Activated CD8-positive, alpha-beta T cell treated with anti-CD3 and anti-CD28 coated beads for 36 hours (primary cell): Measurements from ENCODE around the gene STAG1. TPM values are rescaled to one million over a fixed set of nuclear protein-coding genes. Genes with fewer than 3 reads are reported as not detected.

Experiments
- ATAC-seq: fragments of 200-7000 bp; cut with Tn5 transposase; one replicate; pipeline ENCODE4 v1.10.0; 2021; ENCODE audit warnings: mild to moderate bottlenecking, moderate library complexity
- CTCF ChIA-PET: fragments of 350-600 bp; sonication (Branson Sonifier 250); formaldehyde crosslinking; loops from one replicate; lab custom pipeline; 2021; ENCODE audit warnings: antibody characterized with exemption; lab: Charles Lee
- POLR2A ChIA-PET: fragments of 350-600 bp; sonication (Branson Sonifier 250); formaldehyde crosslinking; loops from one replicate; lab custom pipeline; 2021; ENCODE audit warnings: antibody characterized with exemption; lab: Charles Lee
- DNase-seq: peaks from one replicate; pipeline ENCODE4 v3.0.0-alpha.2; 2020
- H3K27ac Mint-ChIP-seq: one replicate; pipeline ENCODE4 v1.8.0; 2021; ENCODE audit warnings: mild to moderate bottlenecking, mixed read lengths
- H3K27me3 Mint-ChIP-seq: one replicate; pipeline ENCODE4 v1.8.0; 2021; ENCODE audit warnings: mixed read lengths
- H3K36me3 Mint-ChIP-seq: one replicate; pipeline ENCODE4 v1.8.0; 2021; ENCODE audit warnings: low read depth, mixed read lengths
- H3K4me1 Mint-ChIP-seq: one replicate; pipeline ENCODE4 v1.8.0; 2021; ENCODE audit warnings: low read depth, mixed read lengths
- H3K4me3 Mint-ChIP-seq: one replicate; pipeline ENCODE4 v1.8.0; 2021; ENCODE audit warnings: mild to moderate bottlenecking, moderate library complexity, mixed read lengths
- H3K9me3 Mint-ChIP-seq: one replicate; pipeline ENCODE4 v1.8.0; 2021; ENCODE audit warnings: mixed read lengths
- CTCF ChIP-seq: fragments of 200-600 bp; IDR thresholded peaks from one replicate; pipeline ENCODE4 v1.8.0; 2022; ENCODE audit warnings: antibody characterized with exemption, mild to moderate bottlenecking
- intact Hi-C: fragments of 100-400 bp; cut with micrococcal nuclease; formaldehyde crosslinking; loops from one replicate; pipeline ENCODE4 v1.10.0; 2022
- total RNA-seq, 2 experiments: library from RNA; stranded (reverse); gene quantifications; one replicate each; pipeline ENCODE4 v1.2.3, GENCODE V29; 2021

Gene STAG1
- total RNA-seq, 2 experiments from 2014 or later, result 32.5 to 32.8 TPM

GRCh38 chr3:136544532-136544931, 207.6 kb downstream of the STAG1 start:
- TF ChIP-seq CTCF, result no peak
- intact Hi-C loops, result no loop called here
- Mint-ChIP-seq H3K9me3 (no peaks in the 10 kb centered on the region), H3K36me3 (peaks cover 7% of the 10 kb centered on the region), H3K4me1 (peaks cover 17% of the 10 kb centered on the region), H3K27ac (no peak overlapping the region), H3K27me3 (no peaks in the 10 kb centered on the region), H3K4me3 (no peak overlapping the region)
- ATAC-seq (no peak), DNase-seq (no peak)
- POLR2A ChIA-PET, result interaction anchor here (0.6 to 1.0 kb wide), 2 partner anchors 126 to 209 kb away, joined by 3 to 5 read pairs; no protein-coding TSS in a partner anchor
- CTCF ChIA-PET, result interaction anchor here (1.0 to 1.6 kb wide), 2 partner anchors 208 to 469 kb away, joined by 3 read pairs; partner anchors contain the start of gene STAG1

DNA sequence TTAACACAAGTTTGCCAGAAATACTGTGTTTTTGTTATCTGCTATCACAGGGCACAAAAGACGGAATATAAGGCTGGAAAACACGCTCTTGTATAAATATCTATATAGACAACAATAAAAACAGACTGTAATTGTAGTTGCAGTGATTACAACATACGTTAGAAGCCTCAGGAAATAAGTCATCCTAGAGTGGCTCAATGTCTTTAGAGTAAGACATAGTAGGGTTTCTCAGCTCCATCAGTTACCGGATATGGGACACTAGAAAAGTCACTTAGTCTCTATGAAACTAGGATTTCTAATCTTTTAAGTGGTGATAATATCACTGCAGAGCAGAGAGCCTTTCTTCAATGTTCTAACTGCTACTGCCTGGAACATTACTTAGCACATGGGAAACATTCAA, 208.8 kb downstream of the STAG1 start:
- H3K27ac Mint-ChIP-seq, result no peak overlapping the region

DNA sequence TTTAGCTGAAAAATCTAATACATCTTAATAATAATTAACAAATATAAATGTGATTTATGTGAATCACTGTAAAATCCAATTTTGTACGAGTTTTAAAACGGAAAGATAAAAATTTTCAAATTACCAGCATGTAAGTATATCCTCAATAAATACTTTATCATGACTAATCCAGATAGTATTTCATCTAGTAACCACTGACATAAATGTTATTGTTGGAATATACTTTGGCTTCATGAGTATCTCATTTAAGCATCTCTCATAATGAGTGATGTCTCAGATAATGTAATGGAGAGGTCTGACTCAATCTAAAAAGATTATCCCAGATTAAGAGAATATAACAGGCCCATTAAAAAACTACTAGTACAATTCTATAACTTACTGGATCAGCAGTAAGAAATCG, 216.3 kb downstream of the STAG1 start:
- no peak for ATAC-seq
- DNase-seq, result no peak
- no peaks in the 10 kb centered on the region for H3K4me1 Mint-ChIP-seq
- ChIA-PET POLR2A (no interaction called here), CTCF (no interaction called here)
- no peak overlapping the region for H3K27ac Mint-ChIP-seq
- TF ChIP-seq CTCF, result no peak
- no peak overlapping the region for H3K4me3 Mint-ChIP-seq
- peaks cover 10% of the 10 kb centered on the region for H3K9me3 Mint-ChIP-seq
- intact Hi-C loops, result no loop called here
- no peaks in the 10 kb centered on the region for H3K27me3 Mint-ChIP-seq
- H3K36me3 Mint-ChIP-seq, result peaks cover 30% of the 10 kb centered on the region

More for the DNA sequence above, 208.8 kb downstream of the STAG1 start:
- no peak for ATAC-seq
- Mint-ChIP-seq H3K4me3 (no peak overlapping the region), H3K36me3 (no peaks in the 10 kb centered on the region), H3K9me3 (no peaks in the 10 kb centered on the region), H3K4me1 (peaks cover 17% of the 10 kb centered on the region), H3K27me3 (no peaks in the 10 kb centered on the region)
- intact Hi-C loops, result no loop called here
- ChIA-PET POLR2A (no interaction called here), CTCF (interaction anchor here (1.2 kb wide), 1 partner anchor 209 kb away, joined by 3 read pairs; the partner anchor contains the start of gene STAG1)
- DNase-seq, result no peak
- no peak for TF ChIP-seq CTCF

DNA sequence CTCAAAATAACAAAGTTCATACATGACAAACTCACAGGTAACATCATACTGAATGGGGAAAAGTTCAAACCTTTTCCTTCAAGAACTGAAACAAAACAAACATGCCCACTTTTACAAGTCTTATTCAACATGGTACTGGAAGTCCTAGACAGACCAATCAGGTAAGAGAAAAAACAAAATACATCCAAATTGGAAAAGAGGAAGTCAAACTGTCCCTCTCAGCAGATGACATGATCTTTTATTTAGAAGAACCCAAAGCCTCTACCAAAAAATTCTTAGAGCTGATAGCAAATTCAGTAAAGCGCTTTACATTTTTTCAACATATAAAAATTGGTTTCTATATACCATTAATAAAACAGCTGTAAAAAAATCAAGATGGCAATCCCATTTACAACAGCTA, 219.4 kb downstream of the STAG1 start:
- Mint-ChIP-seq H3K27ac (no peak overlapping the region), H3K27me3 (no peaks in the 10 kb centered on the region), H3K36me3 (peaks cover 45% of the 10 kb centered on the region), H3K4me1 (peaks cover 2% of the 10 kb centered on the region), H3K9me3 (peaks cover 19% of the 10 kb centered on the region), H3K4me3 (no peak overlapping the region)
- DNase-seq, result no peak
- no peak for ATAC-seq
- intact Hi-C loops, result no loop called here
- POLR2A ChIA-PET, result interaction anchor here (0.7 to 0.8 kb wide), 2 partner anchors 252 to 369 kb away, joined by 3 read pairs; no protein-coding TSS in a partner anchor
- CTCF ChIA-PET, result interaction anchor here (1.3 kb wide), 1 partner anchor 30 kb away, joined by 3 read pairs; no protein-coding TSS in a partner anchor
- TF ChIP-seq CTCF, result no peak

DNA sequence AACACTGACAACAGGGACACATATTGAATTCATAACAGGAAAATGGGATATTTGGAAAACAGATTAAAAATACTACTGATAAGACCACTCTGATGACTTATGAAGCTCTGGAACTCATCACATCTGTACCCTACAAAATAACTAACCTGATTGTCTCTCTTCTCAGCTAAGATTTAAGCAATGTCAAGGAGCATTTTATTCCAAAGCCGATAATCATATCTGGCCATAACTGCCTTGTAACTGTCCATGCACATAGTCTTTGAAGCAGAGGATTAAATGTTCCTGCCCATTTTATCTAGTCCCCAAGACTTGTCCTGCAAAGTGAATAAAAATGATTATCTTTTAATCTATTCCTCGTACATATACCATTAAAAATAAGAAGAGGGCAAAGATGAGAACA, 234.1 kb downstream of the STAG1 start:
- no peak overlapping the region for H3K27ac Mint-ChIP-seq
- CTCF ChIA-PET, result no interaction called here
- peaks cover 21% of the 10 kb centered on the region for H3K36me3 Mint-ChIP-seq
- no peak for ATAC-seq
- no peaks in the 10 kb centered on the region for H3K27me3 Mint-ChIP-seq
- no peak for DNase-seq
- no peaks in the 10 kb centered on the region for H3K4me1 Mint-ChIP-seq
- POLR2A ChIA-PET, result no interaction called here
- H3K9me3 Mint-ChIP-seq, result no peaks in the 10 kb centered on the region
- no peak for TF ChIP-seq CTCF
- H3K4me3 Mint-ChIP-seq, result no peak overlapping the region
- intact Hi-C loops, result no loop called here
